ENCODE measurements around the gene TFCP2L1.
"Not testable (repeated sequence)": the region's sequence is repeated elsewhere in the genome, so short reads cannot be mapped to it uniquely, and the experiment has no call there.

The TFCP2L1 gene

GRCh38 chr2:121284463-121285449, at the start of gene TFCP2L1:
Gene TFCP2L1 (minus strand): TSS chr2:121285202. CDS start chr2:121285109, 93 bp downstream.
- DNase-seq: no peak

- DNase-seq: no peak
These were observed 49.0 kb upstream of the TFCP2L1 start for GRCh38 chr2:121333834-121334558.

- no peak for DNase-seq
These were observed 48.2 kb upstream of the TFCP2L1 start for GRCh38 chr2:121333231-121333630.

GRCh38 chr2:121331324-121331723, 46.3 kb upstream of the TFCP2L1 start:
- not testable (repeated sequence) for DNase-seq

- no peak for DNase-seq
These were observed 45.9 kb upstream of the TFCP2L1 start for GRCh38 chr2:121330921-121331320.

GRCh38 chr2:121329786-121330185, 44.8 kb upstream of the TFCP2L1 start:
- no peak for DNase-seq

- no peak for DNase-seq
These were observed 41.6 kb upstream of the TFCP2L1 start for GRCh38 chr2:121326628-121327027.

GRCh38 chr2:121324601-121325000, 39.6 kb upstream of the TFCP2L1 start:
- DNase-seq: no peak

- no peak for DNase-seq
These were observed 36.5 kb upstream of the TFCP2L1 start for GRCh38 chr2:121321476-121321875.

- DNase-seq: no peak
These were observed 34.9 kb upstream of the TFCP2L1 start for GRCh38 chr2:121319941-121320340.

- DNase-seq: no peak
These were observed 32.0 kb upstream of the TFCP2L1 start for GRCh38 chr2:121316986-121317385.

GRCh38 chr2:121313701-121314100, 28.7 kb upstream of the TFCP2L1 start:
- DNase-seq: not testable (repeated sequence)

- DNase-seq: no peak
These were observed 24.8 kb upstream of the TFCP2L1 start for GRCh38 chr2:121309801-121310200.

GRCh38 chr2:121309323-121309722, 24.3 kb upstream of the TFCP2L1 start:
- no peak for DNase-seq

- no peak for DNase-seq
These were observed 22.0 kb upstream of the TFCP2L1 start for GRCh38 chr2:121307048-121307447.

GRCh38 chr2:121304941-121305340, 19.9 kb upstream of the TFCP2L1 start:
- no peak for DNase-seq

- DNase-seq: no peak
These were observed 18.7 kb upstream of the TFCP2L1 start for GRCh38 chr2:121303531-121304263.

GRCh38 chr2:121301190-121301589, 16.2 kb upstream of the TFCP2L1 start:
- DNase-seq: not testable (repeated sequence)

- no peak for DNase-seq
These were observed 13.5 kb upstream of the TFCP2L1 start for GRCh38 chr2:121298476-121298875.

GRCh38 chr2:121297866-121298265, 12.9 kb upstream of the TFCP2L1 start:
- DNase-seq: not testable (repeated sequence)

GRCh38 chr2:121297217-121297830, 12.3 kb upstream of the TFCP2L1 start:
- DNase-seq: no peak

GRCh38 chr2:121295911-121296650, 11.1 kb upstream of the TFCP2L1 start:
- DNase-seq: no peak

All from activated naive CD4-positive, alpha-beta T cell treated with anti-CD3 and anti-CD28 coated beads, Interleukin-2, amount 50 U/mL, for 16 hours (primary cell).